Measurements from ENCODE around the gene SSNA1.

DNA sequence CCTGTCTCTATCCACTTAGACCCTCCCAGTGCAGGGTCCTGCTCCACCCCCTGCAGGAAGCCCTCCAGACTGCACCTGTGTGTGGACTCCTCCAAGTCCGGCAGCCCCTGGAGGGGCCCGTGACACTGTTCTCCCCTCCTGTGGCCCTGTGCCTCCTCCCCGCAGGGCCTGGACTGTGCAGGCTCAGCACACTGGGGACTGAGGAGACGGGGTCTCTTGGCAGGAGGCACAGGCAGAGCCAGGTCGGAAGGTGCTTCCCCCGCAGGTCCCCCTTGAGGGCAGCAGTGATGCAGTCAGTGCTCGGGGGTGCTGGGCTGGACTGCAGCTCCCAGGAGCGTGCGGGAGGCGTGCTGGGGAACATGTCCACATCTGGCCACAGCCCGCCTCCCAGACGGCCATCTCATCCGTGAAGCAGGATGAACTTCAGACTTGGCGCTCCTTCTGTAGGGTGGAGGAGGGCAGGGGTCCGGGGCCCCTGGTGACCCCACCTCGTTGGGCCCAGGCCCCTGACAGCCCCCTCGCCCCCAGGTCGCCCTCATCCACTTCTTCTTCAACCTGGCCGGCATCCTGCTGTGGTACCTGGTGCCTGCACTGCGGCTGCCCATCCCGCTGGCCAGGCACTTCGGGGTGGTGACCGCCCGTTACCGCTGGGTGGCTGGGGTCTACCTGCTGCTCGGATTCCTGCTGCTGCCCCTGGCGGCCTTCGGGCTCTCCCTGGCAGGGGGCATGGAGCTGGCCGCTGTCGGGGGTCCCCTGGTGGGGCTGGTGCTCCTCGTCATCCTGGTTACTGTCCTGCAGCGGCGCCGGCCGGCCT, 47.2 kb downstream of the SSNA1 start:
- no peak for TF ChIP-seq FOSL1 (tag; conservative IDR thresholded peaks at IDR 0.05)
- TF ChIP-seq RNF2 (IDR thresholded peaks at IDR 0.05) = no peak
- no peak for TF ChIP-seq MCM2 (IDR thresholded peaks at IDR 0.05; ENCODE audit: low read depth)
- no peak for TF ChIP-seq EZH2 (IDR thresholded peaks at IDR 0.05; ENCODE audit: borderline replicate concordance, low read depth, low read length)
- no peak for TF ChIP-seq ZFP30 (CRISPR knock-in tag; IDR thresholded peaks at IDR 0.05; ENCODE audit: borderline replicate concordance)
- TF ChIP-seq, protein P1, sequence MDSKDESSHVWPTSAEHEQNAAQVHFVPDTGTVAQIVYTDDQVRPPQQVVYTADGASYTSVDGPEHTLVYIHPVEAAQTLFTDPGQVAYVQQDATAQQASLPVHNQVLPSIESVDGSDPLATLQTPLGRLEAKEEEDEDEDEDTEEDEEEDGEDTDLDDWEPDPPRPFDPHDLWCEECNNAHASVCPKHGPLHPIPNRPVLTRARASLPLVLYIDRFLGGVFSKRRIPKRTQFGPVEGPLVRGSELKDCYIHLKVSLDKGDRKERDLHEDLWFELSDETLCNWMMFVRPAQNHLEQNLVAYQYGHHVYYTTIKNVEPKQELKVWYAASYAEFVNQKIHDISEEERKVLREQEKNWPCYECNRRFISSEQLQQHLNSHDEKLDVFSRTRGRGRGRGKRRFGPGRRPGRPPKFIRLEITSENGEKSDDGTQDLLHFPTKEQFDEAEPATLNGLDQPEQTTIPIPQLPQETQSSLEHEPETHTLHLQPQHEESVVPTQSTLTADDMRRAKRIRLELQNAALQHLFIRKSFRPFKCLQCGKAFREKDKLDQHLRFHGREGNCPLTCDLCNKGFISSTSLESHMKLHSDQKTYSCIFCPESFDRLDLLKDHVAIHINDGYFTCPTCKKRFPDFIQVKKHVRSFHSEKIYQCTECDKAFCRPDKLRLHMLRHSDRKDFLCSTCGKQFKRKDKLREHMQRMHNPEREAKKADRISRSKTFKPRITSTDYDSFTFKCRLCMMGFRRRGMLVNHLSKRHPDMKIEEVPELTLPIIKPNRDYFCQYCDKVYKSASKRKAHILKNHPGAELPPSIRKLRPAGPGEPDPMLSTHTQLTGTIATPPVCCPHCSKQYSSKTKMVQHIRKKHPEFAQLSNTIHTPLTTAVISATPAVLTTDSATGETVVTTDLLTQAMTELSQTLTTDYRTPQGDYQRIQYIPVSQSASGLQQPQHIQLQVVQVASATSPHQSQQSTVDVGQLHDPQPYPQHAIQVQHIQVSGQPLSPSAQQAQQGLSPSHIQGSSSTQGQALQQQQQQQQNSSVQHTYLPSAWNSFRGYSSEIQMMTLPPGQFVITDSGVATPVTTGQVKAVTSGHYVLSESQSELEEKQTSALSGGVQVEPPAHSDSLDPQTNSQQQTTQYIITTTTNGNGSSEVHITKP (IDR thresholded peaks at IDR 0.05; ENCODE audit: partially characterized antibody) = no peak
- no peak for TF ChIP-seq FOXJ2 (tag; IDR thresholded peaks at IDR 0.05)
